ENCODE data around the gene GPR162. TPM values are rescaled to one million over a fixed set of nuclear protein-coding genes. Genes with fewer than 3 reads are reported as not detected.
"Not testable (repeated sequence)": the region's sequence is repeated elsewhere in the genome, so short reads cannot be mapped to it uniquely, and the experiment has no call there.

Gene GPR162
- total RNA-seq, 1 experiment from 2014 or later, result not detected

DNA sequence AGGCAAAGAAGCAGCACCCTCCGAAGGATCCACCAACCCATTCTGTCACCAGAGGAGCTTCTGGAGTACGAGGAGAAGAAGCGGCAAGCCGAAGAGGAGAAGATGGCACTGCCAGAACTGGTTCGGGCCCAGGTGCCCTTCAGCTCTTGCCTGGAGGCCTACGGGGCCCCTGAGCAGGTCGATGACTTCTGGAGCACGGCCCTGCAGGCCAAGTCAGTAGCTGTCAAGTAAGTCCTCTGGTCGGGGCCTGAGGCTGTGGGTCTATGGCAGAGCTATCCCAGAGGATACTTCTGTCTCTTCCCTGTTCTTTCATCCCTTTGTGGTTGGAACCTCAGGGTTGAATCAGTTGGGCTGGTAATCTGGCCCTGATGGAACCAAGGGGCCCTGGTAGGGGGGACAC lies 39.8 kb downstream of the GPR162 start:
- BruUV-seq (replicated peaks), result no TSS peak
- no peak for TF ChIP-seq EZH2phosphoT487 (IDR thresholded peaks at IDR 0.05; ENCODE audit: borderline replicate concordance, low read length)
- TF ChIP-seq EZH2 (IDR thresholded peaks at IDR 0.05; ENCODE audit: low read length, unreplicated experiment), result no peak
- TF ChIP-seq, protein P1, sequence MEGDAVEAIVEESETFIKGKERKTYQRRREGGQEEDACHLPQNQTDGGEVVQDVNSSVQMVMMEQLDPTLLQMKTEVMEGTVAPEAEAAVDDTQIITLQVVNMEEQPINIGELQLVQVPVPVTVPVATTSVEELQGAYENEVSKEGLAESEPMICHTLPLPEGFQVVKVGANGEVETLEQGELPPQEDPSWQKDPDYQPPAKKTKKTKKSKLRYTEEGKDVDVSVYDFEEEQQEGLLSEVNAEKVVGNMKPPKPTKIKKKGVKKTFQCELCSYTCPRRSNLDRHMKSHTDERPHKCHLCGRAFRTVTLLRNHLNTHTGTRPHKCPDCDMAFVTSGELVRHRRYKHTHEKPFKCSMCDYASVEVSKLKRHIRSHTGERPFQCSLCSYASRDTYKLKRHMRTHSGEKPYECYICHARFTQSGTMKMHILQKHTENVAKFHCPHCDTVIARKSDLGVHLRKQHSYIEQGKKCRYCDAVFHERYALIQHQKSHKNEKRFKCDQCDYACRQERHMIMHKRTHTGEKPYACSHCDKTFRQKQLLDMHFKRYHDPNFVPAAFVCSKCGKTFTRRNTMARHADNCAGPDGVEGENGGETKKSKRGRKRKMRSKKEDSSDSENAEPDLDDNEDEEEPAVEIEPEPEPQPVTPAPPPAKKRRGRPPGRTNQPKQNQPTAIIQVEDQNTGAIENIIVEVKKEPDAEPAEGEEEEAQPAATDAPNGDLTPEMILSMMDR (conservative IDR thresholded peaks at IDR 0.05; ENCODE audit: low read depth, low read length), result no peak
- Histone ChIP-seq H3K79me2 (ENCODE audit: low read length) (no peaks in the 10 kb centered on the region), H4K20me1 (ENCODE audit: low read length) (no peaks in the 10 kb centered on the region), H2AFZ (ENCODE audit: low read length) (no peak overlapping the region), H3K4me2 (ENCODE audit: low read length) (no peak overlapping the region), H3K27me3 (ENCODE audit: low read length) (no peaks in the 10 kb centered on the region), H3K36me3 (ENCODE audit: low read depth, low read length) (peaks cover 30% of the 10 kb centered on the region), H3K9me3 (ENCODE audit: low read length) (no peaks in the 10 kb centered on the region), H3K4me3 (ENCODE audit: low read length) (no peak overlapping the region), H3K9ac (ENCODE audit: low read length) (no peak overlapping the region), H3K4me1 (ENCODE audit: insufficient read depth, low read length) (peaks cover under 1% of the 10 kb centered on the region; the same call in 1 of the 2 replicates), H3F3A (ENCODE audit: low read length, unreplicated experiment) (no peaks in the 10 kb centered on the region), H3K27ac (ENCODE audit: low read length) (no peak overlapping the region), H3K9me2 (replicated peaks; ENCODE audit: low read length) (no peaks in the 10 kb centered on the region)
- DNase-seq (no peak), ATAC-seq (no peak)
- intact Hi-C loops (cut with micrococcal nuclease), result no loop called here
- CTCF ChIA-PET, result interaction anchor here (0.6 kb wide), 1 partner anchor 11 kb away, joined by 5 read pairs; no protein-coding TSS in a partner anchor
- POLR2A ChIA-PET (ENCODE audit: unreplicated experiment), result no interaction called here

DNA sequence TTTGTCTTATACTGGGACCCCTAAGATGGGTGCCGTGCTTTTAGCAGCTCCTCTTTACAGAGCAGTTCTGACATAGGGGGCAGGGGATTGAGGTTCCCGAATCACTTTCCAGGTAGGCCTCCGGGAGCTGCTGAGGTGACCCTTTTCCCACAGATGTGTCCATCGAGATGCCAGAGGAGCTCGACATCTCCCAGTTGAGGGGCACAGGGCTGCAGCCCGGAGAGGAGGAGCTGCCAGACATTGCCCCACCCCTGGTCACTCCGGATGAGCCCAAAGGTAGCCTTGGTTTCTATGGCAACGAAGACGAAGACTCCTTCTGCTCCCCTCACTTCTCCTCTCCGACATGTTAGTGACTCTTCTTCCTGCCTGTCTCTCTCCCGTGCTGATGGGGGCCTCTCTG lies 41.4 kb downstream of the GPR162 start:
- no TSS peak for BruUV-seq (replicated peaks)
- intact Hi-C loops (cut with micrococcal nuclease), result no loop called here
- Histone ChIP-seq H3K4me1 (ENCODE audit: insufficient read depth, low read length) (peaks cover 8% of the 10 kb centered on the region; the same call in 1 of the 2 replicates), H3K79me2 (ENCODE audit: low read length) (peaks cover 7% of the 10 kb centered on the region), H3K4me3 (ENCODE audit: low read length) (no peak overlapping the region), H3F3A (ENCODE audit: low read length, unreplicated experiment) (no peaks in the 10 kb centered on the region), H3K9me2 (replicated peaks; ENCODE audit: low read length) (no peaks in the 10 kb centered on the region), H3K27ac (ENCODE audit: low read length) (no peak overlapping the region), H3K27me3 (ENCODE audit: low read length) (no peaks in the 10 kb centered on the region), H3K36me3 (ENCODE audit: low read depth, low read length) (peaks cover 16% of the 10 kb centered on the region), H2AFZ (ENCODE audit: low read length) (no peak overlapping the region), H4K20me1 (ENCODE audit: low read length) (peaks cover under 1% of the 10 kb centered on the region), H3K4me2 (ENCODE audit: low read length) (no peak overlapping the region), H3K9me3 (ENCODE audit: low read length) (no peaks in the 10 kb centered on the region), H3K9ac (ENCODE audit: low read length) (no peak overlapping the region)
- CTCF ChIA-PET, result no interaction called here
- POLR2A ChIA-PET (ENCODE audit: unreplicated experiment), result no interaction called here
- DNase-seq, result no peak
- no peak for ATAC-seq
- TF ChIP-seq, protein P1 (conservative IDR thresholded peaks at IDR 0.05; ENCODE audit: low read depth, low read length), result no peak
- no peak for TF ChIP-seq EZH2phosphoT487 (IDR thresholded peaks at IDR 0.05; ENCODE audit: borderline replicate concordance, low read length)
- no peak for TF ChIP-seq EZH2 (IDR thresholded peaks at IDR 0.05; ENCODE audit: low read length, unreplicated experiment)

DNA sequence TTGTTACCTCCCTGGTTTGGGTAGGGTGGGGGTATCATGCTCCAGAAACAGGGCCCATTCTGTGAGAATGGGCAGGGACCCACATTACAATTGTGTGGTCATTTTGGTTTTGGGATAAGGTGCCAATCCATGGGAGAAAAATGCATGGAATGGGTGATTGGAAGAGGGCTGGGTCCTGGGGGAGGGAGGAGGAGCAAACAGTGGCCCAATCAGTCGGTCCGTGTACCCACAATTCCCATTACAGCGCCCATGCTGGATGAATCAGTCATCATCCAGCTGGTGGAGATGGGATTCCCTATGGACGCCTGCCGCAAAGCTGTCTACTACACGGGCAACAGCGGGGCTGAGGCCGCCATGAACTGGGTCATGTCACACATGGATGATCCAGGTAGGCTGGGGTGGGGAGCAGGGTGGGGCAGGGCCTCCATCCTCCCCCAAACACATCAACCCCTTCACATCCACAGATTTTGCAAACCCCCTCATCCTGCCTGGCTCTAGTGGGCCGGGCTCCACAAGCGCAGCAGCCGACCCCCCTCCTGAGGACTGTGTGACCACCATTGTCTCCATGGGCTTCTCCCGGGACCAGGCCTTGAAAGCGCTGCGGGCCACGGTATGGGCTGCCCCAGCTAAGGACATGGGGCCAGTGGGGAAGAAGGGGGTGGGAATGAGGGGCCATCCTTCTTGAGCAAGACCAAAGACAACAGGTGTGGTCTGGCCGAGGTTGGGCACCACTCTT lies 42.1 kb downstream of the GPR162 start:
- Histone ChIP-seq H3K9ac (ENCODE audit: low read length) (no peak overlapping the region), H4K20me1 (ENCODE audit: low read length) (peaks cover 8% of the 10 kb centered on the region), H3K4me1 (ENCODE audit: insufficient read depth, low read length) (peaks cover 9% of the 10 kb centered on the region), H3K9me2 (replicated peaks; ENCODE audit: low read length) (no peaks in the 10 kb centered on the region), H3F3A (ENCODE audit: low read length, unreplicated experiment) (no peaks in the 10 kb centered on the region), H3K79me2 (ENCODE audit: low read length) (peaks cover 15% of the 10 kb centered on the region), H2AFZ (ENCODE audit: low read length) (no peak overlapping the region), H3K27me3 (ENCODE audit: low read length) (no peaks in the 10 kb centered on the region), H3K4me3 (ENCODE audit: low read length) (no peak overlapping the region), H3K36me3 (ENCODE audit: low read depth, low read length) (peaks cover 15% of the 10 kb centered on the region), H3K4me2 (ENCODE audit: low read length) (no peak overlapping the region), H3K9me3 (ENCODE audit: low read length) (no peaks in the 10 kb centered on the region), H3K27ac (ENCODE audit: low read length) (no peak overlapping the region)
- DNase-seq (no peak), ATAC-seq (no peak)
- TF ChIP-seq EZH2 (IDR thresholded peaks at IDR 0.05; ENCODE audit: low read length, unreplicated experiment), result no peak
- no peak for TF ChIP-seq EZH2phosphoT487 (IDR thresholded peaks at IDR 0.05; ENCODE audit: borderline replicate concordance, low read length)
- TF ChIP-seq, protein P1 (conservative IDR thresholded peaks at IDR 0.05; ENCODE audit: low read depth, low read length), result no peak
- no TSS peak for BruUV-seq (replicated peaks)
- ChIA-PET CTCF (no interaction called here), POLR2A (ENCODE audit: unreplicated experiment) (no interaction called here)
- intact Hi-C loops (cut with micrococcal nuclease), result no loop called here

DNA sequence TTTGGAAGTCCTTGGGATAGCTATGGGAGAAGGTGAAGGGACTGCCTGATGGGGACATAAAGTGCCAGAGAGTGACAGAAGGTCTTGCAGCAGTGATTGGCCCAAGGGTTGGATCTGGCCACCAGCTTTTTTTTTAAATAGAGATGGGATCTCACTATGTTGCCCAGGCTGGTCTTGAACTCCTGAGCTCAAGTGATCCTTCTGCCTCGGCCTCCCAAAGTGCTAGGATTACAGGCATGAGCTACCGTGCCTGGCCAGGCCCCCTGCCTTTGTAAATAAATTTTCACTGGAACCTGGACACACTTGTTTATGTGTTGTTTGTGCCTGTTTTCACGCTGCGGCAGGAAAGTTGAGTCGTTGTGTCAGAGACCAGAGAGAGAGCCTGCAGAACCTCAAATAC lies 43.7 kb downstream of the GPR162 start:
- ATAC-seq; H3K4me3 ChIP-seq (ENCODE audit: low read length); H3F3A ChIP-seq (ENCODE audit: low read length, unreplicated experiment); H3K27ac ChIP-seq (ENCODE audit: low read length); H3K27me3 ChIP-seq (ENCODE audit: low read length); CTCF ChIA-PET; H3K4me2 ChIP-seq (ENCODE audit: low read length); H3K9me3 ChIP-seq (ENCODE audit: low read length); POLR2A ChIA-PET (ENCODE audit: unreplicated experiment); BruUV-seq (replicated peaks); DNase-seq; H3K9me2 ChIP-seq (replicated peaks; ENCODE audit: low read length); H2AFZ ChIP-seq (ENCODE audit: low read length); H3K9ac ChIP-seq (ENCODE audit: low read length): not testable (repeated sequence)
- peaks cover 28% of the 10 kb centered on the region for H3K79me2 ChIP-seq (ENCODE audit: low read length)
- H3K36me3 ChIP-seq (ENCODE audit: low read depth, low read length), result peaks cover 27% of the 10 kb centered on the region
- peaks cover 21% of the 10 kb centered on the region for H4K20me1 ChIP-seq (ENCODE audit: low read length)
- intact Hi-C loops (cut with micrococcal nuclease), result loop anchor here (5.0 kb wide), 1 partner anchor 62 kb away; the partner anchor contains the start of gene ATN1
- H3K4me1 ChIP-seq (ENCODE audit: insufficient read depth, low read length), result peaks cover 22% of the 10 kb centered on the region

All from PC-3 (cell line).